ENCODE measurements around the gene TCF12.
"Not testable (repeated sequence)": the region's sequence is repeated elsewhere in the genome, so short reads cannot be mapped to it uniquely, and the experiment has no call there.

TCF12 gene

GRCh38 chr15:56948000-56948763 is 29.7 kb downstream of the TCF12 start:
- no peak for DNase-seq (ENCODE audit: low spot score)

- DNase-seq (ENCODE audit: low spot score) = no peak
These were observed 30.3 kb downstream of the TCF12 start for GRCh38 chr15:56948764-56949101.

- DNase-seq (ENCODE audit: low spot score) = no peak
These were observed 32.5 kb downstream of the TCF12 start for GRCh38 chr15:56950979-56951378.

GRCh38 chr15:56953790-56954189 is 35.3 kb downstream of the TCF12 start:
- DNase-seq (ENCODE audit: low spot score) = no peak

- not testable (repeated sequence) for DNase-seq (ENCODE audit: low spot score)
These were observed 36.6 kb downstream of the TCF12 start for GRCh38 chr15:56955011-56955410.

GRCh38 chr15:56956538-56956937 is 38.1 kb downstream of the TCF12 start:
- no peak for DNase-seq (ENCODE audit: low spot score)

- DNase-seq (ENCODE audit: low spot score) = no peak
These were observed 39.5 kb downstream of the TCF12 start for GRCh38 chr15:56957812-56958406.

GRCh38 chr15:56959318-56959648 is 40.8 kb downstream of the TCF12 start:
- DNase-seq (ENCODE audit: low spot score) = no peak

- no peak for DNase-seq (ENCODE audit: low spot score)
These were observed 41.7 kb downstream of the TCF12 start for GRCh38 chr15:56960116-56960515.

GRCh38 chr15:56963126-56963525 is 44.7 kb downstream of the TCF12 start:
- no peak for DNase-seq (ENCODE audit: low spot score)

- DNase-seq (ENCODE audit: low spot score) = no peak
These were observed 45.3 kb downstream of the TCF12 start for GRCh38 chr15:56963710-56964109.

- no peak for DNase-seq (ENCODE audit: low spot score)
These were observed 45.7 kb downstream of the TCF12 start for GRCh38 chr15:56964182-56964581.

GRCh38 chr15:56965231-56966013 is 47.0 kb downstream of the TCF12 start:
- no peak for DNase-seq (ENCODE audit: low spot score)

GRCh38 chr15:56967336-56967735 is 48.9 kb downstream of the TCF12 start:
- no peak for DNase-seq (ENCODE audit: low spot score)

- DNase-seq (ENCODE audit: low spot score) = no peak
These were observed 49.8 kb downstream of the TCF12 start for GRCh38 chr15:56968256-56968655.

- no peak for DNase-seq (ENCODE audit: low spot score)
These were observed 50.4 kb downstream of the TCF12 start for GRCh38 chr15:56968821-56969220.

GRCh38 chr15:56969265-56969895 is 50.9 kb downstream of the TCF12 start:
- no peak for DNase-seq (ENCODE audit: low spot score)

- no peak for DNase-seq (ENCODE audit: low spot score)
These were observed 53.1 kb downstream of the TCF12 start for GRCh38 chr15:56971571-56971970.

GRCh38 chr15:56972016-56972415 is 53.6 kb downstream of the TCF12 start:
- DNase-seq (ENCODE audit: low spot score) = no peak

GRCh38 chr15:56972426-56972825 is 54.0 kb downstream of the TCF12 start:
- no peak for DNase-seq (ENCODE audit: low spot score)

- DNase-seq (ENCODE audit: low spot score) = no peak
These were observed 55.0 kb downstream of the TCF12 start for GRCh38 chr15:56973463-56973862.

- no peak for DNase-seq (ENCODE audit: low spot score)
These were observed 58.8 kb downstream of the TCF12 start for GRCh38 chr15:56977232-56977631.

Data from left forelimb (tissue), 1 donor.